WERI-Rb-1 (cell line): ENCODE measurements around the gene RECQL5.

ENCODE experiments used
- DNase-seq: peaks from one replicate; pipeline ENCODE4 v3.0.0-alpha.2; 2020
- H3K27ac ChIP-seq: fragments of 250-450 bp; sonication (Bioruptor Pico); 2 replicates; pipeline ENCODE4 v1.5.1; 2020; ENCODE audit warnings: mild to moderate bottlenecking, moderate library complexity
- H3K27me3 ChIP-seq: fragments of 250-450 bp; sonication (Bioruptor Pico); 2 replicates; pipeline ENCODE4 v1.5.1; 2021; ENCODE audit warnings: mild to moderate bottlenecking, low read depth, moderate library complexity; ENCODE audit not compliant: insufficient read depth, severe bottlenecking
- H3K36me3 ChIP-seq: fragments of 250-450 bp; sonication (Bioruptor Pico); 2 replicates; pipeline ENCODE4 v1.5.1; 2020; ENCODE audit warnings: mild to moderate bottlenecking, moderate library complexity
- H3K4me3 ChIP-seq: 2 replicates; pipeline ENCODE4 v1.5.1; 2011; ENCODE audit warnings: low read depth, mild to moderate bottlenecking, control low read depth, low read length
- H3K9me3 ChIP-seq: fragments of 250-450 bp; sonication (Bioruptor Pico); 2 replicates; pipeline ENCODE4 v1.5.1; 2021; ENCODE audit warnings: mild to moderate bottlenecking, moderate library complexity; ENCODE audit not compliant: severe bottlenecking
- TF ChIP-seq, protein P1 (sequence below): IDR thresholded peaks from 2 replicates; pipeline ENCODE4 v1.5.1; 2011; ENCODE audit warnings: low read depth, mild to moderate bottlenecking, control low read depth, inconsistent platforms, low read length

Gene RECQL5

DNA sequence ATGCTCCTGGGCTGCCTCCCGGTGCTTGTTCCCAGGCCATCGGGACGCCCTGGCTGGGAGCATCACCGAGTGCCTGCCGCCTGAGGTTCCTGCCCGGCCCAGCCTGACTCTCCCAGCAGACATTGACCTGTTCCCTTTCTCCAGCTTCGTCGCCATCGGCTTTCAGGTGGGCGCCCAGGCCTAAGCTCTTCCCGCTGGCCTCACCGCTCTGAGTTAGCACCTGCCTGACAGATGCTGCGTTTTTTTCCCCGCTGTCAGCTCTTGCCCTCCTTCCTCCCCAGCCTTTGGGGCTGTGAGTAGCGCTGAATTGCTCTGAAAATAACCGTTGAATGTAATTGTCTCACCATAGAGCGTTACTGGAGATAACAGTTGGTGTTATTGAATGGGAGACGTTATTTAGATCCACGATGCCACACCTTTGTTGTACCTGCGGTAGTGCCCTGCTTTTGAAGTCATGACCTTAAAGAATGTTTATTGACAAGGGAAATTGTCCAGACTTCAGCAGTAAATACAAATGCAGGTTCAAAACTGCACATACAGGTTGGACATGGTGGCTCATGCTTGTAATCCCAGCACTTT is 55.0 kb downstream of the RECQL5 start:
- Histone ChIP-seq H3K27me3 (no peaks in the 10 kb centered on the region), H3K36me3 (no peaks in the 10 kb centered on the region), H3K9me3 (no peaks in the 10 kb centered on the region), H3K4me3 (no peak overlapping the region), H3K27ac (no peak overlapping the region)
- DNase-seq, result no peak
- TF ChIP-seq, protein P1, sequence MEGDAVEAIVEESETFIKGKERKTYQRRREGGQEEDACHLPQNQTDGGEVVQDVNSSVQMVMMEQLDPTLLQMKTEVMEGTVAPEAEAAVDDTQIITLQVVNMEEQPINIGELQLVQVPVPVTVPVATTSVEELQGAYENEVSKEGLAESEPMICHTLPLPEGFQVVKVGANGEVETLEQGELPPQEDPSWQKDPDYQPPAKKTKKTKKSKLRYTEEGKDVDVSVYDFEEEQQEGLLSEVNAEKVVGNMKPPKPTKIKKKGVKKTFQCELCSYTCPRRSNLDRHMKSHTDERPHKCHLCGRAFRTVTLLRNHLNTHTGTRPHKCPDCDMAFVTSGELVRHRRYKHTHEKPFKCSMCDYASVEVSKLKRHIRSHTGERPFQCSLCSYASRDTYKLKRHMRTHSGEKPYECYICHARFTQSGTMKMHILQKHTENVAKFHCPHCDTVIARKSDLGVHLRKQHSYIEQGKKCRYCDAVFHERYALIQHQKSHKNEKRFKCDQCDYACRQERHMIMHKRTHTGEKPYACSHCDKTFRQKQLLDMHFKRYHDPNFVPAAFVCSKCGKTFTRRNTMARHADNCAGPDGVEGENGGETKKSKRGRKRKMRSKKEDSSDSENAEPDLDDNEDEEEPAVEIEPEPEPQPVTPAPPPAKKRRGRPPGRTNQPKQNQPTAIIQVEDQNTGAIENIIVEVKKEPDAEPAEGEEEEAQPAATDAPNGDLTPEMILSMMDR, result no peak

DNA sequence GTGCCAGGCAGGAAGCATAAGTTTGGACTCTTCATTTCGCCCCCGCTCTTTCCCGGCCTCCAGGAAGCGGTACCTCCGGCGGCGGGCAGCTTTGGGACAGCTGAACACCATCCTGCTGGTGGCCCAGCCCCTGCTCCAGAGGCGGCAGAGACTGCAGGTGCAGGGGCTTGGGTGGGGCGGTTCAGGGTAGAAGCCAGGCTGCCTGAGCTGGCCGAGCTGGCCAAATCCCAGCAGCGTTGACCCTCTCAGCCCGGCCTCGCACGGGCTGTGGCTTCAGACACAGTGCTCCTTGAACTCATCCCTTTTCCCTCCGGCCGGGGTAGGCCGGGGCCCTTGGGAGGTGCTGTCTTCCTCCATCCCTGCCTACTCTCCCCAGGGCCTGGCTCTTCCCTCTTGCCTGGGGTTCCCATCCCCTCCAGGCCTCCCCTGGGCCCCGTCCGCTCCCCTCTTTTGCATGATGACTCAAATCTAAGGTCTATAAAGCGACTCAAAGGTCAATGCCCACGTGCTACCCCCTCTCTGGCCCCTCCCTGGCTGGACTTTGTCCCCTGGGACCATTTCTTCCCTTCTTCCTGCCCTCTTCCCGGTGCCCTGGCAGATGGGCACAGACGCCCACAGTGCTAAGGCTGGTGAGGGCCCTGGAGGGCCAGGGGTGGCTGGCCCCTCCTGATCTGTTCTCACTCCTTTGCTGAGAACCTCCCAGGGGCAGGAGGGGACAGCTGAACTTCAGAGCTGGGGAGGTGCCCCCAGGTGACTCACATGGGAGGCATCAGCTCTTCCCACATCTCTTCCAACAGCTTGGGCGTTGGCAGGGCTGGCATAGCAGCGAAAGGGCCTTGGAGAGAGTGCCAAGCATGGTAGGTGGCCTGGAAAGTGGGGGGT is 56.6 kb downstream of the RECQL5 start:
- TF ChIP-seq, protein P1, result no peak
- Histone ChIP-seq H3K4me3 (no peak overlapping the region), H3K36me3 (no peaks in the 10 kb centered on the region), H3K27me3 (no peaks in the 10 kb centered on the region), H3K9me3 (no peaks in the 10 kb centered on the region), H3K27ac (no peak overlapping the region)
- DNase-seq, result no peak

DNA sequence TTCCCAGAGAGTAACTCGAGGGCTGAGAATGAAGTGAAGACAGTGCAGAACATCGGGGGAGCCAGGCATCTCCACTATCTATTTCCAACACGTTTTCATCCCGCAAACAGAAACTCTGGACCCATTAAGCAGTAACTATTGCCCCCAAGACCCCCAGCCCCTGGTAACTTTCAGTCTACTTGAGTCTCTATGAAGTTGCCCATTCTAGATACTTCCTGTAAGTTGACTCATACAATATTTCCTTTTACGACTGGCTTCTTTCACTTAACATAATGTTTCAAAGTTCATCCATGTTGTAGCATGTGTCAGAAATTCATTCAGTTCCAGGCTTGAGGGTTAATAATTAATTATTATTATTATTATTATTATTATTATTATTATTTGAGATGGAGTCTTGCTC is 59.9 kb downstream of the RECQL5 start:
- TF ChIP-seq, protein P1, result no peak

DNA sequence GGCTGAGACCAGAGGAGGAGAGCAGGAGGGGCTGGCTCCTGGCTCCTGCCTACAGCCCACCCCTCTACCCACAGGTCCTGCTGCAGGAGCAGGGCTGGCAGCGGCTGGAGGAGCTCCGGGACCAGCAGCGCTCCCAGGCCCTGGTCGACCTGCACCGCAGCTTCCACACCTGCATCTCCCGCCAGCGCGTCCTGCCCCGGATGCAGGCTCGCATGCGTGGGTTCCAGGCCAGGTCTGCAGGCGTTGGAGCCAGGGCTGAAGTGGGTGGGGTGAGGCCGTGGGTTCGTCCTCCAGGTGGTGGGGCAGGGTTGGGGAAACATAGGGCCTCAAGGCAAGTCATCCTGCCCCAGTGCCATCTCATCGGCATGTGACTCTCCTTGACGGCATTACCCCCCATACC is 61.2 kb downstream of the RECQL5 start:
- no peaks in the 10 kb centered on the region for H3K27me3 ChIP-seq
- no peak overlapping the region for H3K27ac ChIP-seq
- no peak for DNase-seq
- no peak overlapping the region for H3K4me3 ChIP-seq
- H3K36me3 ChIP-seq, result no peaks in the 10 kb centered on the region
- H3K9me3 ChIP-seq, result no peaks in the 10 kb centered on the region
- TF ChIP-seq, protein P1, result no peak

More for the DNA sequence above, 59.9 kb downstream of the RECQL5 start:
- Histone ChIP-seq H3K4me3 (no peak overlapping the region), H3K36me3 (no peaks in the 10 kb centered on the region), H3K27ac (no peak overlapping the region), H3K27me3 (no peaks in the 10 kb centered on the region), H3K9me3 (no peaks in the 10 kb centered on the region)
- DNase-seq, result no peak

DNA sequence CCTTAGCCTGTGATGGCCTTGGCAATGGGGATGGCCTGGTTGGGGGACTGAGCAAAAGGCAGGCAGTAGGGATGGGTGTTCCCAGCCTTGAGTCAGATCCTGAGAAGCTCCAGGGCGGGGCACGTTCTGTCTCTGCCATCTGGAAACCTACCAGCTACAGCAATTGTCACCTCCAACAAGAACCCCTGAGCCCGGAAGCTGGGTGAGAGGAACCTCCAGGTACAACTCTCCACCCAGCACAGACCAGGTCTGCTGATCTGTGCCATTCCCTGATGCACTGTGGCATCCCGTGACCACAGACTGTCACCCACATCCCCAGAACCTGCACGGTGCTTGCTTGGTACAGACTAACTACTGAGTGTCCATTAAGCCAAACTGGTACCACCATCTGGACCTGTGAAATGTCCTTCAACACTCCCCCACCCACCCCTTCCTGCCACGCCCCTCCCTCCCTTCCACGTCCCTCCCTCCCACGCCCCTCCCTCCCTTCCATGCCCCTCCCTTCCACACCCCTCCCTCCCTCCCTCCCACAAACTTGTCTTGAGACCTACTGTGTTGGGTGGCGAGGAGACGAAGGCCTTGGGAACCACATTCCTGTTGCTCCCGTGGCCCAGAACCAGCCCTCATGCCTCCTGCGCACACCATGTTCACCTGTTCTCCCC is 62.8 kb downstream of the RECQL5 start:
- DNase-seq, result no peak
- H3K27ac ChIP-seq, result no peak overlapping the region

More for the DNA sequence above, 62.8 kb downstream of the RECQL5 start:
- Histone ChIP-seq H3K9me3 (no peaks in the 10 kb centered on the region), H3K36me3 (no peaks in the 10 kb centered on the region), H3K4me3 (no peak overlapping the region), H3K27me3 (no peaks in the 10 kb centered on the region)
- TF ChIP-seq, protein P1, result no peak
